ENCODE data around the gene RNPS1.
"Not testable (repeated sequence)": the region's sequence is repeated elsewhere in the genome, so short reads cannot be mapped to it uniquely, and the experiment has no call there.

RNPS1 gene

DNA sequence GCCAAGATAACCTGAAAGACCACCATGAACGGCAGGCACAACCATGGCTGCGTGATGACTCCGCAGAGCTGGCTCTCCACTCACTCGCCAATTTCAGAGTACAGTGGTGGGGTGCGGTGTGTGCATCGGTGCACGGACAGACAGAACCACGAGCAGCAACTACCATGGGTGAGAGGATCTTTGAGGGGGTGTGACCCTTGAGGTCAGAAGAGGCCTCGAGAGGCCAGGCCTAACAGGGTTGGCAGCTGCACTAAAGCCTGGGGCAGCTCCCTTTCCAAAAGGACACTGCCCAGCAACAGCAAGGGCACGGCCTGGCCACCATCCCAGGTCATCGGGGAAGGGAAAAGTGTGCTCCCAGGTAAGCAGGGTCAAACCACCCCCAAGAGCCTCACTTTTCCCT is 14.6 kb downstream of the RNPS1 start:
- DNase-seq: no peak

DNA sequence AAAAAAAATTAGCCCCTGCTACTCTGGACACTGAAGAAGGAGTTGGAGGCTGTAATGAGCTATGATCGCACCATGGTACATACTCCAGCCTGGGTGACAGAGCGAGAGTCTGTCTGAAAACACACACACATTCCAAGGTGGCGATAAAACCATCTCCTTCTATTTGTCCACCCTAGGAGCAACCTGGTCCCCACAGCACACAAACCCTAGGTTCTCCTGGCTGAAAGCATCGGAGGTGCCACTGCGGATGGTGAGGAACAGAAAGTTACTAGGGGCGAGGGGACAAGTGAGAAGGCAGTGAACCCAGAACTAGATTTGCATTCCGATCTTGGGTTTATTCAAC is 15.1 kb downstream of the RNPS1 start:
- no peak for DNase-seq

GRCh38 chr16:2251296-2252111 is 16.4 kb downstream of the RNPS1 start, which contains the start of gene ECI1:
Gene ECI1 (minus strand): TSS chr16:2251587. CDS start chr16:2251566, 21 bp downstream.
- DNase-seq: peak; percentile 79

DNA sequence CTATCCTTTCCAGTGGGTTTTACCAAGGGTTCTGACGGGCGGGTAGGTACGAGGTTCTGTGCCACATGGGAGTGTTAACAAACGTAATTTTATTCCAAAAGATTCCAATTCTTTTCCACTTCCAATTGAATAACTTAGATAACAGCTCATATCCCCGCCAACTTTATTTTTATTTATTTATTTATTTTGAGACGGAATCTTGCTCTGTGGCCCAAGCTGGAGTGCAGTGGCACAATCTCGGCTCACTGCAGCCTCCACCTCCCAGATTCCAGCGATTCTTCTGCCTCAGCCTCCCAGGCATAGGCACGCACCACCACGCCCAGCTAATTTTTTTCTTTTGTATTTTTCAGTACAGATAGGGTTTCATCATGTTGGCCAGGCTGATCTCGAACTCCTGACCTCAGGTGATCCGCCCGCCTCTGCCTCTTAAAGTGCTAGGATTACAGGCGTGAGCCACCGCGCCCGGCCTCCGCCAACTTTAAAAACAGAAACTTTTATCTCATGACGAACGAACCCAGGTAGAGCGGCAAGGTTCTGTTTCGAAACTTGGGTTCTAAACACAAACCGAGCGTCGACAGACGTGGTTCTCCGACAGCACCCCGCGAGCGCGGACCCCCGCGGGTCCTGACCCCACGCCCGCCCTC is 17.2 kb downstream of the RNPS1 start:
- DNase-seq: no peak

DNA sequence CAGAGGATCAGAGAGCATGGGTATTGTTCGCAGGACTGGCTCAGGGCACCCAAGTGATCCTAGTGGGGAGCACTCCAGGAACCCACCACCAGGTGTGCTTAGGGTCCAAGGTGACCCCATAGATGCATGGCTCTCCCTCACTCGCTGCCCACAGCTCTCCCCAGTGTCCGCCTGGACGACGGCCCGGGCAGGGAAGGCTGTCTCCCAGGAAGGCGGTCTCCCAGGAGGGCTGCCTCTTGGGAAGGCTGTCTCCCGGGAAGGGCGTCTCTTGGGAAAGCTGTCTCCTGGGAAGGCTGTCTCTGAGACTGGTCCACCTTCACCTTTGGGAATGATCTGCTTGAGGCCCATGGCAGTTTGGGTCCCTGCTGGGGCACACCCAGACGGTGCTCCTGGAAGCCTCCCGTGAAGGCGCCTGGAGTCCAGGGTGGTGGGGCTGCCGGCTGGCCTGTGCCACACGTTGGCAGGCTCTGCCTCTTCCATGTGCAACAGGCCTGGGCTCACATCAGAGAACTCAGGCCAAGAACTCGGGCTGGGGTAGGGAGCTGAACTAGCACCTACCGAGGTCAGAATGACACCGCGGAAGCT is 21.5 kb downstream of the RNPS1 start:
- DNase-seq: no peak

DNA sequence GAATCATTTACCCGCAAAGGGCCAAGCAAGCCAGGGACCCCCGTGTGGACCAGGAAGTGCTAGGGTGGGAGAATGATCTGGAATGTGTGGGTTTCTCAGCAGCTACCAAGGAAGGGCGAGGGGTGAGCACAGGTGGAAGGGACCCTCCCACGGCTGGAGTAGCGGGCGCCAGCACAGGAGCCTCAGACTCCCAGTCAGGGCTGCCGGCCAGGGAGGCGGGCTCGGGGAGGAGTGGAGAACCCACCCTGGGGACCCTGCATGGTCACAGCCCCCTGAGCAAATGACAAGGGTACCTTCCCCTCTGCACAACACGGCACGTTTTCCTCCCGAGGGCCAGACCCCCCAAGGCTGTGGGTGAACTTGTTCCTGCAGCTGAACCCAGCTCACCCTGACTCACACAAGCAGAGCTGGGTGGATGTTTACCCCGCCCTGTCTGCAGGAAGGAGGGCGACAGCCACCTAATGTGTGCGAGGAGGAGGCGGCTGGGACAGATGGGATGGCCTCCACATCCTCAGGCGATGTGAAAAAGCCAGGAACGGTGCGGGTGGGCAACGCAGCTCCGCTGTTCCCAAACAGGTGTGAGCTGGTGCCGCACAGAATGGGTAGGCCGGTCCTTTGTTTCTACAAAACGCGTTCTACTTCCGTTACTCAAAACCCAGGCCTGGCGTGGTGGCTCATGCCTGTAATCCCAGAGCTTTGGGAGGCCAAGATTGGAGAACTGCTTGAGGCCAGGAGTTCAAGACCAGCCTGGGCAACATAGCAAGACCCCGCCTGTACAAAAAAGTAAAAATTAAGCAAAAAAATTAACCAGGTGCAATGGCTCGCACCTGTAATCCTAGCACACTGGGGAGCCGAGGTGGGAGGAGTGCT is 22.8 kb downstream of the RNPS1 start:
- DNase-seq: no peak

DNA sequence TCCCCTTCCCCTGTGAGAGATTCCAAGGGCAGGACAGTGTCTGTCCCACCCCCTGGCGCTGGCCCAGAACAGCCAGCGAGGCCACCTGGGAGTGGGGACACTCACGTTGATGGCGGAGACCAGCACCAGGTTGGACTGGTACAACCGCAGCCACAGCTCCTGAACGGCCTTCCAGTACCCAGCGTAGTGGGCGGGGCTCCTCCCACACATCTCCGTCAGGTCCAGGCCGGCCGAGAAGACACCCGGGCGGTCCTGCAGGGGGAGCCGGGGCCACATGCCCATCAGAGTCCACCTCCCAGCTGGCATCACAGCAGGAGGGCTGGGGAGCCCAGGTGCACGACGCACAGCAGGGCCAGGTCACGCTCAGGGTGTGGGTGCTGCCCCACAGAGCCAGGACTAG is 23.6 kb downstream of the RNPS1 start:
- DNase-seq: no peak

GRCh38 chr16:2243781-2244180 is 24.1 kb downstream of the RNPS1 start:
- no peak for DNase-seq

DNA sequence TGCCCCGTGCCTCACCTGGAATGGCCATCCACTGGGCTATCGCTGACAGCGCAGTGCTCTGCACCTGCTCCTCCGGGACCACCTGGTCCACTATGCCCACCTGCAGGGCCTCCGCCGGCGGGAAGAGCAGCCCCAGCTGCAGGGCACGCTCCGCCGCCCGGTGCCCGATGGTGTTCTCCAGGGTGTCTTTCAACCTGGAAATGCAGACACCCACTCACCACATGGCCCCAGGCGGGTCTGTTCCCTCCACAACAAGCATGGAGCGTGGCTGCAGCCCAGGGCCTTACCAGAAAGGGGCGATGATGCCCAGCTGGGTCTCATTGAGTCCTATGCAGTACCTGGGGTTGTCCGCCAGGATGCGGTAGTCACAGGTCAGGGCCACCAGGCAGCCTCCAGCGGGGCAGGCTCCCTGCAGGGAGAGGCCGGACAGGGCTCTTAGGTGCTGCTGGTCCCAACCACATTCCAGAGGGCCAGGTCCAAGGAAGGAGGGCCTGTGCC is 24.8 kb downstream of the RNPS1 start:
- DNase-seq: no peak

- no peak for DNase-seq
Observed at GRCh38 chr16:2242598-2242997, 25.3 kb downstream of the RNPS1 start.

DNA sequence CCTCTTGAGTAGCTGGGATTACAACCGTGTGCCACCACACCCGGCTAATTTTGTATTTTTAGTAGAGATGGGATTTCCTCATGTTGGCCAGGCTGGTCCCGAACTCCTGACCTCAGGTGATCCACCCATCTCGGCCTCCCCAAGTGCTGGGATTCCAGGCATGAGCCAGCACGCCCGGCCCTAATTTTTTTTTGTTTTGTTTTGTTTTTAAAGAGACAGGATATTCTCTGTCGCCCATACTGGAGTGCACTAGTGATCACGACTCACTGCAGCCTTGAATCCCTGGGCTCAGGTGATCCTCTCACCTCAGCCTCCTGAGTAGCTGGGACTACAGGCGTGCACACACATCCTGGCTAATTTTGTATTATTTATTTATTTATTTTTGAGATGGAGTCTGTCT is 27.6 kb downstream of the RNPS1 start:
- DNase-seq: not testable (repeated sequence)

- DNase-seq: no peak
Observed at GRCh38 chr16:2238838-2239675, 28.9 kb downstream of the RNPS1 start.

GRCh38 chr16:2238150-2238837 is 29.6 kb downstream of the RNPS1 start:
- DNase-seq: no peak

GRCh38 chr16:2237493-2238149 is 30.3 kb downstream of the RNPS1 start:
- DNase-seq: no peak

- DNase-seq: no peak
Observed at GRCh38 chr16:2237102-2237482, 30.8 kb downstream of the RNPS1 start.

DNA sequence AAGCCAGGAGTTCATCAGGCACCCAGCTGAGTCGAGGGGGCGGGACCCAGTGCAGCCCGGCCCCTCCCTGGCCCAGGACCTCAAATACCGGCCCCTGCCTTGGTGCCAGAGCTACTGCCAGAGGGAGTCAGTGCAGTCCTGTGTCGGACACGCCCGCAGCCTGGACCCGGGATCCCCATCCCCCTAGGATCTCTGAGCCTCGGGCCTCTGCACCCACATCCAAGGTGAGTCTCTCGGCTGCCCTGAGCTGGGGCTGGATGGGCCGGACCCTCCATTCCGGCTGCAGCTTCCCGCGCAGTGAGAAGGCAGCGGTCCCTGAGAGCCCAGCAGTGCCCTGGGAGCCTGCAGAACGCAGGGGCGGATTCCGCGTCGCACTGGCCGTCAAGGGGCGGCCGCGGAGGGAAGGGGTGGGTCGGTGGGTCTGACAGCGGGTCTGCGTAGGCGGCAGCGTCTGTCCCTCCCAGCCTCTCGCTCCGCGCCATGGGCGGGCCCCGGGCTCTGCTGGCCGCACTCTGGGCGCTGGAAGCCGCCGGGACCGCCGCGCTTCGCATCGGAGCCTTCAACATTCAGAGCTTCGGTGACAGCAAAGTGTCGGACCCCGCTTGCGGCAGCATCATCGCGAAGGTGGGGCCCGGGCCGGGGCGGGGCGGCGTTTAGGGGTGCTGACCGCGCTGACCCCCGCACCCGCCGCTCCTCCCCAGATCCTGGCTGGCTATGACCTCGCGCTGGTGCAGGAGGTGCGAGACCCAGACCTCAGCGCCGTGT is 31.4 kb downstream of the RNPS1 start, which contains the start of gene DNASE1L2:
TSS of gene DNASE1L2 (plus strand) at position 108 of the 765 bp plus-strand sequence. CDS start at position 481, 373 bp downstream.
- no peak for DNase-seq

- DNase-seq: no peak
Observed at GRCh38 chr16:2235695-2236336, 32.1 kb downstream of the RNPS1 start.

DNA sequence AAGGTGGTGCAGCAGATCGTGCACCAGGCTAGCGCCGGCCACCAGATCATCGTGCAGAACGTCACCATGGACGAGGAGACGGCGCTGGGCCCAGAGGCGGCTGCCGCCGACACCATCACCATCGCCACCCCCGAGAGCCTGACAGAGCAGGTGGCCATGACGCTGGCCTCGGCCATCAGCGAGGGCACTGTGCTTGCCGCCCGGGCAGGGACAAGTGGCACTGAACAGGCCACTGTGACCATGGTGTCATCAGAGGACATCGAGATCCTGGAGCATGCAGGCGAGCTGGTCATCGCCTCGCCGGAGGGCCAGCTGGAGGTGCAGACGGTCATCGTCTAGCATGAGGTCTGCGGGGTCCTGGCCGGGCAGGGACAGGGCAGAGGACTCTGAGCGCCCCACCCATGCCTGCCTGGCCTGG is 32.7 kb downstream of the RNPS1 start:
- DNase-seq: no peak

GRCh38 chr16:2234813-2235170 is 33.1 kb downstream of the RNPS1 start:
- no peak for DNase-seq

Measured in NCI-H526 treated with DMSO at 0.1 percent for 48 hours (cell line).